ENCODE measurements around the gene KRT16. TPM values are rescaled to one million over a fixed set of nuclear protein-coding genes. Genes with fewer than 3 reads are reported as not detected.

Gene KRT16
- total and polyA plus RNA-seq, 2 donors (not counting 3 experiments of a cell fraction or from before 2014, with no cell fraction given): not detected

DNA sequence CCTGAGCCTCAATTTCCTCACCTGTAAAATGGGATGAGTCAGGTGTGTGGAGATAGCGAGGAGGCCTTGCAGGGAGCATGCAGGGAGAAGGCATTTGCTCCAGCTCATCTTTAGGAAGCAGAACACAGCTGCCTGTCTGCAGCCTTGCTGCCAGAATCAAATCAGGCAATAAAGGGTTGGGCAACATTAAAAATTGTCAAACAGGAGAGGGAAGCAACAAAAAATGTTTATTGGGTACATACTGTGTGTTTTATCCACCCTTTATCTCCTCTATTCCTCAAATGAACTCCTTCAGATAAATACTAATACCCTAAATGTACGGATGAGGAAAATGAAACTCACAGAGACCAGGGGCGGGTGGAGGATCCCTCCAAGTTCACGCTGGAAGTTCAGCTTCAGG lies 12.2 kb downstream of the KRT16 start:
- CTCF ChIA-PET: interaction anchor here (1.1 to 1.7 kb wide), 2 partner anchors 21 to 51 kb away, joined by 3 to 5 read pairs; no protein-coding TSS in a partner anchor
- POLR2A ChIA-PET: no interaction called here
- H3K27me3 ChIP-seq (ENCODE audit: control insufficient read depth in 2 of 2, insufficient read depth in 2 of 2, low read length in 2 of 2): peaks cover 7 to 11% of the 10 kb centered on the region in 2 experiments
- no peaks in the 10 kb centered on the region for H3K4me1 ChIP-seq (ENCODE audit: control insufficient read depth, extremely low read depth, insufficient read depth, low read length)
- no peaks in the 10 kb centered on the region for H4K20me1 ChIP-seq (replicated peaks; ENCODE audit: control insufficient read depth, extremely low read depth, insufficient read depth, low read length)
- no TSS peak for BruUV-seq (replicated peaks)
- no peak overlapping the region for H3K4me2 ChIP-seq (ENCODE audit: insufficient read depth, low read length)
- no peaks in the 10 kb centered on the region for H3K36me3 ChIP-seq (ENCODE audit: control insufficient read depth in 2 of 2, extremely low read depth in 1 of 2, insufficient read depth in 2 of 2, low read length in 2 of 2)
- H3K9me3 ChIP-seq (replicated peaks; ENCODE audit: control insufficient read depth, insufficient read depth, low read length): no peaks in the 10 kb centered on the region
- TF ChIP-seq POLR2A (IDR thresholded peaks at IDR 0.05; ENCODE audit: low read depth, low read length) (no peak), EZH2 (IDR thresholded peaks at IDR 0.05; ENCODE audit: borderline replicate concordance, low read depth, low read length, severe bottlenecking) (no peak), GATA2 (IDR thresholded peaks at IDR 0.05; ENCODE audit: insufficient read depth, insufficient read length, low read depth, low read length) (no peak), MYC (IDR thresholded peaks at IDR 0.05; ENCODE audit: low read depth, low read length) (no peak), POLR2AphosphoS5 (IDR thresholded peaks at IDR 0.05; ENCODE audit: insufficient read depth, low read depth, low read length) (no peak), FOS (IDR thresholded peaks at IDR 0.05; ENCODE audit: borderline replicate concordance, insufficient read depth, low read length) (no peak), JUN (IDR thresholded peaks at IDR 0.05; ENCODE audit: borderline replicate concordance, insufficient read depth, insufficient read length, low read depth) (no peak)
- TF ChIP-seq, protein P1, sequence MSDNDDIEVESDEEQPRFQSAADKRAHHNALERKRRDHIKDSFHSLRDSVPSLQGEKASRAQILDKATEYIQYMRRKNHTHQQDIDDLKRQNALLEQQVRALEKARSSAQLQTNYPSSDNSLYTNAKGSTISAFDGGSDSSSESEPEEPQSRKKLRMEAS (IDR thresholded peaks at IDR 0.05; ENCODE audit: insufficient read depth, insufficient read length): no peak
- TF ChIP-seq, protein P2, sequence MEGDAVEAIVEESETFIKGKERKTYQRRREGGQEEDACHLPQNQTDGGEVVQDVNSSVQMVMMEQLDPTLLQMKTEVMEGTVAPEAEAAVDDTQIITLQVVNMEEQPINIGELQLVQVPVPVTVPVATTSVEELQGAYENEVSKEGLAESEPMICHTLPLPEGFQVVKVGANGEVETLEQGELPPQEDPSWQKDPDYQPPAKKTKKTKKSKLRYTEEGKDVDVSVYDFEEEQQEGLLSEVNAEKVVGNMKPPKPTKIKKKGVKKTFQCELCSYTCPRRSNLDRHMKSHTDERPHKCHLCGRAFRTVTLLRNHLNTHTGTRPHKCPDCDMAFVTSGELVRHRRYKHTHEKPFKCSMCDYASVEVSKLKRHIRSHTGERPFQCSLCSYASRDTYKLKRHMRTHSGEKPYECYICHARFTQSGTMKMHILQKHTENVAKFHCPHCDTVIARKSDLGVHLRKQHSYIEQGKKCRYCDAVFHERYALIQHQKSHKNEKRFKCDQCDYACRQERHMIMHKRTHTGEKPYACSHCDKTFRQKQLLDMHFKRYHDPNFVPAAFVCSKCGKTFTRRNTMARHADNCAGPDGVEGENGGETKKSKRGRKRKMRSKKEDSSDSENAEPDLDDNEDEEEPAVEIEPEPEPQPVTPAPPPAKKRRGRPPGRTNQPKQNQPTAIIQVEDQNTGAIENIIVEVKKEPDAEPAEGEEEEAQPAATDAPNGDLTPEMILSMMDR (IDR thresholded peaks at IDR 0.05; ENCODE audit: extremely low read depth in 1 of 2, insufficient read depth in 1 of 2, low read depth in 1 of 2, low read length in 2 of 2): no peak
- no peak overlapping the region for H2AFZ ChIP-seq (ENCODE audit: low read depth, low read length)
- no peak overlapping the region for H3K27ac ChIP-seq (ENCODE audit: insufficient read depth, low read depth, low read length)
- H3K9ac ChIP-seq (replicated peaks; ENCODE audit: extremely low read depth, insufficient read depth, low read length): no peak overlapping the region
- intact Hi-C loops (cut with micrococcal nuclease): no loop called here
- DNase-seq (ENCODE audit: low read depth, low spot score): no peak
- FAIRE-seq: no peak
- no peak overlapping the region for H3K4me3 ChIP-seq (replicated peaks in 1 of 3; ENCODE audit: insufficient read depth in 1 of 3, low read depth in 1 of 3, low read length in 3 of 3)
- H3K9me1 ChIP-seq (replicated peaks; ENCODE audit: control insufficient read depth, extremely low read depth, insufficient read depth, low read length): no peaks in the 10 kb centered on the region
- dilution Hi-C loops (cut with MboI; ENCODE audit: extremely low pct_ligation_motif_present, low sequenced_read_pairs): no loop called here
- H3K79me2 ChIP-seq (ENCODE audit: control insufficient read depth, insufficient read depth, low read length): no peaks in the 10 kb centered on the region
